Prostate gland (tissue), 2 donors: ENCODE results near the gene VASH2.

Source experiments
- CTCF ChIP-seq, 4 experiments: fragments of 200-600 bp in 2 of 4; fragments of 450-650 bp in 2 of 4; sonication (generic) in 2 of 4; IDR thresholded peaks; 1 replicate in 3 of 4; 2 replicates in 1 of 4; pipeline ENCODE4 v1.5.1; 2016 to 2019; ENCODE audit warnings: antibody characterized with exemption in 4 of 4, mild to moderate bottlenecking in 2 of 4, moderate library complexity in 2 of 4
- POLR2A ChIP-seq: fragments of 450-650 bp; IDR thresholded peaks from one replicate; pipeline ENCODE4 v1.6.1; 2016; ENCODE audit warnings: antibody characterized with exemption, mild to moderate bottlenecking
- POLR2AphosphoS5 ChIP-seq: sonication (generic); formaldehyde crosslinking; IDR thresholded peaks from one replicate; pipeline ENCODE4 v1.6.1; 2017; ENCODE audit warnings: antibody characterized with exemption

GRCh38 chr1:212953321-212953720 lies 3.0 kb downstream of the VASH2 start:
- no peak for TF ChIP-seq POLR2A
- TF ChIP-seq POLR2AphosphoS5: no peak
- no peak for TF ChIP-seq CTCF (IDR thresholded peaks at IDR 0.05)
